Body of pancreas (tissue), 4 donors: Measurements from ENCODE around the gene RBM26. TPM values are rescaled to one million over a fixed set of nuclear protein-coding genes. Genes with fewer than 3 reads are reported as not detected.

ENCODE experiments used
- ATAC-seq: fragments of 150-250 bp; one replicate; pipeline ENCODE4 v1.9.1; 2016
- DNase-seq, 4 donors: peaks; one replicate each; pipeline ENCODE4 v3.0.0-alpha.2; 2019
- H3K27ac ChIP-seq, 4 donors: fragments of 200-600 bp; sonication (generic); 1 replicate in 3 of 4; 2 replicates in 1 of 4; pipeline versions ENCODE4 v1.5.1 to v1.6.1; 2016 to 2019; ENCODE audit warnings: mild to moderate bottlenecking in 1 of 4, mixed read lengths in 1 of 4, moderate library complexity in 1 of 4
- H3K27me3 ChIP-seq, 2 donors: fragments of 200-600 bp; sonication (generic); one replicate each; pipeline ENCODE4 v1.6.0; 2016; ENCODE audit warnings: mild to moderate bottlenecking in 1 of 2
- H3K36me3 ChIP-seq, 2 donors: fragments of 200-600 bp; sonication (generic); replicated peaks in 1 of 2; 2 replicates each; pipeline ENCODE4 v1.5.1; 2016; ENCODE audit warnings: low read depth in 2 of 2; ENCODE audit not compliant: insufficient read depth in 1 of 2
- H3K4me1 ChIP-seq: fragments of 200-600 bp; sonication (generic); one replicate; pipeline ENCODE4 v1.6.0; 2016
- H3K4me3 ChIP-seq, 2 donors: fragments of 200-600 bp; sonication (generic); 1 replicate in 1 of 2; 2 replicates in 1 of 2; pipeline ENCODE4 v1.5.1; 2016 to 2019
- H3K9me3 ChIP-seq, 3 donors: fragments of 200-600 bp; sonication (generic); 1 replicate in 2 of 3; 2 replicates in 1 of 3; pipeline ENCODE4 v1.5.1; 2016
- CTCF ChIP-seq, 7 experiments: fragments of 450-650 bp in 4 of 7; fragments of 200-600 bp in 3 of 7; sonication (generic) in 3 of 7; IDR thresholded peaks; one replicate each; pipeline ENCODE4 v1.5.1; 2016 to 2019; ENCODE audit warnings: antibody characterized with exemption in 7 of 7
- POLR2A ChIP-seq, 3 donors: fragments of 450-650 bp; IDR thresholded peaks; one replicate each; pipeline ENCODE4 v1.6.1; 2016; ENCODE audit warnings: antibody characterized with exemption in 3 of 3, mild to moderate bottlenecking in 2 of 3
- WGBS, 2 donors: methylation state at CpG; one replicate each; pipeline ENCODE4 v1.1.5; 2017; 5-methylcytosine and 5-hydroxymethylcytosine counted together
- intact Hi-C: fragments of 100-400 bp; cut with DNase I; formaldehyde crosslinking; loops from one replicate; pipeline ENCODE4 v1.15.1; 2023
- total RNA-seq, 2 donors: library from RNA; depleted of rRNA; stranded (reverse); fragments of >200 nt; gene quantifications; one replicate each; pipeline ENCODE4 v1.1.0, GENCODE V29; 2016

RBM26 gene
- total RNA-seq, 2 donors from 2014 or later = 32.3 to 38.1 TPM

DNA sequence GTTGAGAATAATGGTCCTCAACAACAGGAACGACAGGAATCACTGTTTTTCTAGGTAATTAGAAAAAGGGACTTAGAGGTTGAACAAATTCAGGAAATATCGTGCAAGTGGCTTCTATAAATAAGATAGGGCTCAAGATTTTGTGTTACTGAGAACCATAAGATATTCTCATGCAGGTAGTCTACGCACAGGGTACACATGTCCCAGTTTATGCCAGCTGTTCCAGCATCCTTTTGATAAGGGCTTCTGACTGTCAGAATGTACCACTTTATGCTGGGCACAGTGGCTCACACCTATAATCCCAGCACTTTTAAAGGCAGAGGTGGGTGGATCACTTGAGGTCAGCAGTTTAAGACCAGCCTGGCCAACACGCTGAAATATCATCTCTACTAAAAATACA, 32.1 kb downstream of the RBM26 start:
- Histone ChIP-seq H3K4me3 (no peak overlapping the region), H3K9me3 (no peaks in the 10 kb centered on the region), H3K4me1 (no peaks in the 10 kb centered on the region), H3K27ac (no peak overlapping the region), H3K27me3 (no peaks in the 10 kb centered on the region), H3K36me3 (peaks cover 8 to 25% of the 10 kb centered on the region in 2 donors)
- WGBS, 2 donors = 91 to 94% methylated on average over 4 of the region's 4 CpGs
- DNase-seq (no peak), ATAC-seq (no peak)
- no peak for TF ChIP-seq POLR2A (IDR thresholded peaks at IDR 0.05)
- no peak for TF ChIP-seq CTCF (IDR thresholded peaks at IDR 0.05)
- intact Hi-C loops = no loop called here

- Histone ChIP-seq H3K36me3 (peaks cover 6 to 27% of the 10 kb centered on the region in 2 donors), H3K27me3 (no peaks in the 10 kb centered on the region), H3K4me1 (no peaks in the 10 kb centered on the region), H3K27ac (no peak overlapping the region), H3K9me3 (no peaks in the 10 kb centered on the region), H3K4me3 (no peak overlapping the region)
- intact Hi-C loops = no loop called here
- no peak for TF ChIP-seq CTCF (IDR thresholded peaks at IDR 0.05)
- TF ChIP-seq POLR2A (IDR thresholded peaks at IDR 0.05) = no peak
- 90 to 93% methylated on average over 1 of the region's 1 CpG for WGBS, 2 donors
- DNase-seq = no peak
- no peak for ATAC-seq
These were observed 36.8 kb downstream of the RBM26 start for GRCh38 chr13:79369226-79369625.

- no peak overlapping the region for H3K27ac ChIP-seq
- no peaks in the 10 kb centered on the region for H3K27me3 ChIP-seq
- DNase-seq (no peak), ATAC-seq (no peak)
- H3K4me3 ChIP-seq = no peak overlapping the region
- TF ChIP-seq CTCF (IDR thresholded peaks at IDR 0.05) (no peak), POLR2A (IDR thresholded peaks at IDR 0.05) (no peak)
- intact Hi-C loops = no loop called here
- peaks cover 6 to 26% of the 10 kb centered on the region in 2 donors for H3K36me3 ChIP-seq
- 86 to 91% methylated on average over 2 of the region's 2 CpGs for WGBS, 2 donors
- H3K4me1 ChIP-seq = no peaks in the 10 kb centered on the region
- H3K9me3 ChIP-seq = no peaks in the 10 kb centered on the region
These were observed 40.1 kb downstream of the RBM26 start for GRCh38 chr13:79365981-79366380.

DNA sequence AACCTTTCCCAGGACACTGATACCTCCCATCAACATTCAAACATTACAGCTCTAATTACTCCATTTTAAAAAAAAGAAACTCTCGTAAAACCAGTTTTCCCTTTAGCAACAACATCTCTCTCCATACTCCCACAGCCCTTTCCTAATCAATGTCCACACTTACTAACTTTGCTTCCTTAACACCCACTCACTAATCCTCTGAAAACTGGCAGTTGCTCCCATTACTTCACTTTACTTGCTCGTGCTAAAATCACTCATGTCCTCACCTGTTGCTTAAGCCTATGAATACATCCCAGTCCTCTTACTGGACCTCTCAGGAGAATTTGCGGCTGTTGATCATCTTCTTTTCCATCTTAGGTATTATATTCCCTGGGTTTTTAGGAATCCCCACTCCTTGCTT, 44.8 kb downstream of the RBM26 start:
- no peak overlapping the region for H3K27ac ChIP-seq
- ATAC-seq (no peak), DNase-seq (no peak)
- H3K36me3 ChIP-seq = peaks cover 0 to 21% of the 10 kb centered on the region in 2 donors
- WGBS, 2 donors = 81 to 88% methylated on average over 3 of the region's 3 CpGs
- intact Hi-C loops = no loop called here
- H3K4me3 ChIP-seq = no peak overlapping the region
- no peak for TF ChIP-seq CTCF (IDR thresholded peaks at IDR 0.05)
- TF ChIP-seq POLR2A (IDR thresholded peaks at IDR 0.05) = no peak
- no peaks in the 10 kb centered on the region for H3K27me3 ChIP-seq
- no peaks in the 10 kb centered on the region for H3K9me3 ChIP-seq
- H3K4me1 ChIP-seq = no peaks in the 10 kb centered on the region

DNA sequence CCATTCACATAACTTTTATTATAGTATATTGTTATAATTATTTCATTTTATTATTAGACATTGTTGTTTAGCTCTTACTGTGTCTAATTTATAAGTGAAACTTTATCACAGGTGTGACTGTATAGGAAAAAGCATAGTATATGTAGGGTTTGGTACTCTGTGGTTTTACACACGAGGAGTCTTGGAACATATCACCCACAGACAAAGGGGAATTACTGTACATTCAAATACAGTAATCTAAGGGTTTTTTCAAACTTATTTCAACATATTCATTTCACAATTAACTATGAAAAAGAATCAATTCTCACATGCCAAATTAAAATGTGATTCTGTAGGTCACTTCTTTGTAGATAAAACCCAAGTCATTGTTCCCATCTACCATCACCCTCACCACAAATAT, 46.0 kb downstream of the RBM26 start:
- no peak for ATAC-seq
- no peaks in the 10 kb centered on the region for H3K9me3 ChIP-seq
- no peak for DNase-seq
- H3K4me3 ChIP-seq = no peak overlapping the region
- H3K36me3 ChIP-seq = peaks cover 0 to 13% of the 10 kb centered on the region in 2 donors
- 80 to 84% methylated on average over 1 of the region's 1 CpG for WGBS, 2 donors
- TF ChIP-seq POLR2A (IDR thresholded peaks at IDR 0.05) = no peak
- no peak for TF ChIP-seq CTCF (IDR thresholded peaks at IDR 0.05)
- H3K27ac ChIP-seq = no peak overlapping the region
- no peaks in the 10 kb centered on the region for H3K4me1 ChIP-seq
- intact Hi-C loops = no loop called here
- H3K27me3 ChIP-seq = no peaks in the 10 kb centered on the region
